NCI-H128 (cell line): ENCODE results near the gene NIPAL1.
"Not testable (repeated sequence)": the region's sequence is repeated elsewhere in the genome, so short reads cannot be mapped to it uniquely, and the experiment has no call there.

ENCODE experiments used
- DNase-seq: peaks from one replicate; lab custom pipeline; 2025; ENCODE audit not compliant: unreplicated experiment; lab: John Stamatoyannopoulos, UW

NIPAL1 gene

GRCh38 chr4:48016141-48017107 lies at the start of gene NIPAL1, which contains the start of gene CNGA1:
TSS of gene NIPAL1 (plus strand) at chr4:48016772. CDS start at chr4:48016840, 68 bp downstream.
TSS of gene CNGA1 (minus strand) at chr4:48016681. CDS start at chr4:47952689, 63,992 bp downstream.
- peak; percentile 34 for DNase-seq

- DNase-seq = no peak
These were observed 47.7 kb upstream of the NIPAL1 start for GRCh38 chr4:47968847-47969246.

GRCh38 chr4:47972181-47972580 lies 44.4 kb upstream of the NIPAL1 start:
- DNase-seq = no peak

GRCh38 chr4:47972721-47973120 lies 43.9 kb upstream of the NIPAL1 start:
- no peak for DNase-seq

GRCh38 chr4:47974566-47974965 lies 42.0 kb upstream of the NIPAL1 start:
- no peak for DNase-seq

GRCh38 chr4:47990145-47990544 lies 26.4 kb upstream of the NIPAL1 start:
- no peak for DNase-seq

GRCh38 chr4:47992475-47992874 lies 24.1 kb upstream of the NIPAL1 start:
- not testable (repeated sequence) for DNase-seq

GRCh38 chr4:47996021-47996420 lies 20.6 kb upstream of the NIPAL1 start:
- no peak for DNase-seq

- no peak for DNase-seq
These were observed 14.3 kb upstream of the NIPAL1 start for GRCh38 chr4:48002267-48002666.

- DNase-seq = not testable (repeated sequence)
These were observed 13.0 kb upstream of the NIPAL1 start for GRCh38 chr4:48003568-48003967.

GRCh38 chr4:48005781-48006180 lies 10.8 kb upstream of the NIPAL1 start:
- no peak for DNase-seq

GRCh38 chr4:48008021-48008596 lies 8.5 kb upstream of the NIPAL1 start:
- no peak for DNase-seq

GRCh38 chr4:48010906-48011305 lies 5.7 kb upstream of the NIPAL1 start:
- DNase-seq = not testable (repeated sequence)

GRCh38 chr4:48011722-48012121 lies 4.8 kb upstream of the NIPAL1 start:
- no peak for DNase-seq

GRCh38 chr4:48012824-48013223 lies 3.7 kb upstream of the NIPAL1 start:
- DNase-seq = no peak

GRCh38 chr4:48015216-48015615 lies 1.4 kb upstream of the NIPAL1 start:
- no peak for DNase-seq

GRCh38 chr4:48015678-48016077 lies 894 bp upstream of the NIPAL1 start:
- no peak for DNase-seq

GRCh38 chr4:48017108-48017571 lies 568 bp downstream of the NIPAL1 start:
- DNase-seq = no peak

- no peak for DNase-seq
These were observed 1.5 kb downstream of the NIPAL1 start for GRCh38 chr4:48018112-48018511.

- DNase-seq = no peak
These were observed 4.5 kb downstream of the NIPAL1 start for GRCh38 chr4:48021100-48021499.

GRCh38 chr4:48022192-48022799 lies 5.7 kb downstream of the NIPAL1 start:
- DNase-seq = no peak

- DNase-seq = no peak
These were observed 8.0 kb downstream of the NIPAL1 start for GRCh38 chr4:48024522-48024921.
